RKO (cell line): ENCODE data around the gene DEFB131A.
"Not testable (repeated sequence)": the region's sequence is repeated elsewhere in the genome, so short reads cannot be mapped to it uniquely, and the experiment has no call there.

ENCODE experiments used
- DNase-seq: peaks from one replicate; pipeline ENCODE4 v3.0.0-alpha.2; 2016; ENCODE audit warnings: low spot score

DEFB131A gene

DNA sequence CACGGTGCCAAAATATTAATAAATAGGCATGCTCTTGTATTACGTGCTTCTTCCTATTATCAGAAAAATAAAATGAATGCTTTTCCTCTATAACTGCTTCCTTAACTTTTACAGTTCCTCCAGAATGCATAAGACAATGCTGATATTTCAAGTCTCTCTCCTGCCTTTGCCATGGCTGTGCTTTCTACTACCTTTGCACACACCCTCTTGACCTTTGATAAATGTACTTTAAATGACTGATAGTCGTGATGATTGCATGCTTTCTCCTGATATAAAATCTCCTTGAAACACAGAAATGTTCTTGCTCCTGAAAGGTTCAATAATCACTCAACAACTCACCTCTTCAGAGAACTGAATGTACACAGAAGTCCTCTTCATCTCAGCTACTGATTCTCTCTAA lies at the start of gene DEFB131A:
Gene DEFB131A (plus strand): TSS at position 301 of the 400 bp plus-strand sequence. CDS start 120 bp downstream, outside the sequence.
- DNase-seq: not testable (repeated sequence)

- DNase-seq: not testable (repeated sequence)
These were observed 38.4 kb upstream of the DEFB131A start for GRCh38 chr4:9405774-9406173.

DNA sequence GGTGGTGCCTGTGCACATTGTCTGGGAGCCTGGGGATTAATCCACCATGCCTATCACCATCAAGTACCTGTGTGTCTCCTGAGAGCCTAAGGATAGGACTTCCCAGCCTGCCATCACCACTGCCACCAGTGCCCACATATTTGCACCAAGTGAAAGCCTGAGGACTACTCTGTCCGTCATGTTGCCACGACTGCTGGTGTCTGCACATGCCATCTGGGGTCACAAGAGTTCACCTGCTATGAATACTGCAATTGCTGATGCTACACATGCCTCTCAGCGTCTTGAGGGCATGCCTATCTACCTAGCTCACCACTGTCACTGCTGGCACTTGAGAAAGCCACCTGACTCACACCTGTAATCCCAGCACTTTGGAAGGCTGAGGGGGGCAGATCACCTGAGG lies 37.7 kb upstream of the DEFB131A start:
- not testable (repeated sequence) for DNase-seq

- no peak for DNase-seq
These were observed 34.4 kb upstream of the DEFB131A start for GRCh38 chr4:9409793-9410192.

DNA sequence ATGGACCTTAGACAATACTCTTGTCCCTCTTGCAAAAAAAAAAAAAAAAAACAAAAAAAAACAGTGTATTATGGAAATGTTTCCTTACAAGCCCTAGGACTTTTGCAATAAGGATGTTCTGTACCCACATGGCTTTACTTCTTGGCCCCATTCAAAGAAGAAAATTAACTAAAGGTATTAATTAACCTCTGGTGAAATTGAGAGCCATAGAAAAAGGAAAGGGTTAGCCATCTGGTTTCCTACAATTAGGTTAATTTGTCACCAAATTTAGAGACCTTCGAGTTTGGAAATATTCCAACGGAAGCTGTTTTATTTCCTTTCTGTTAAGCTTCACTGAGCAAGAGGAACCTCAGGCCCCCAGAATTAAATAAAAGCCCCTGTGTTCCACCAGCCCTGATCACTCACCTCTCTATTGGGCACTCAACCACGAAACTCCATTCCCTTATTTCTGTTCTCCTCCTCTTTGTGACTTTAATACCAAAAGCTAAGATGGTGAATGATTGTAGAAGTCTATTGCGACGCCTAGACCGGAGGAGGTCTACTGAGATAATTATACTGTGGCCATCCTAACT lies 22.2 kb upstream of the DEFB131A start:
- DNase-seq: not testable (repeated sequence)

DNA sequence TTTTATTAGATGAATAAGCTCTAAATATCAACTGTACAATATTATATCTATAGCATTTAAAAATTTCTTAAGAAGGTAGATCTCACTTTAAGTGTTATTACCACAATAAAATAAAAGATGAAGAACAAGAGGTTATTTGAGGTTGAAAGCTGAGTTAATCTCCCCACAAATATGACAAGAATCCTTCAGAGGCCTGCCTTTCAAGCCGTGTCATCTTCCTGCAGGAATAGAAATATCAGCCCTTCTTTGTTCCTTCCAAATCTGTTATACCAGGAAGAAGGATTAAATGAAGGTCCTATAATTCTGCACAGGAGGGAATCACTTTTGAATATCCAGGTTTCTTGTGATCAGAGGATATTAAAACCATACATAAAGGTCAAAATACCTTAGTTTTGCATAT lies 18.3 kb upstream of the DEFB131A start:
- not testable (repeated sequence) for DNase-seq

DNA sequence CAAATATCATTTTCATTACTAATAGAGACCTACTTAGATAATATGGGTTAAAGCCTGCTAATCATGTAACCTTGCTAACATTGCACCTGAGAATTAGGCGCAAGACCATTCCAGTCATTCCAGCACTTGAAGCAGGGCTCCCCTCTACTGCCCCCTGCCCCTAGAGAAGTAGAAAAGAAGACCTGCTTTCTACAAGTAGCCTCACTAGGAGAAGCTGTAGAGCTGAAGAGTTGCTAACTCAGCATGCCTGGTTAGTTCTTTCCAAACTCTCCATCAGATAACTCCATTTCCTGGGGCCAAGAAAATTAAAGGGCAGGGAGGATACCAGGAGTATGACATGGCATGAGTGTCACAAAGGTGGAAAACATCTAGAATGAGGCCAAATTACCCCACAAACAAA lies 14.2 kb upstream of the DEFB131A start:
- DNase-seq: not testable (repeated sequence)

GRCh38 chr4:9433320-9433719 lies 10.9 kb upstream of the DEFB131A start:
- not testable (repeated sequence) for DNase-seq

- not testable (repeated sequence) for DNase-seq
These were observed 7.5 kb upstream of the DEFB131A start for GRCh38 chr4:9436728-9437127.

GRCh38 chr4:9442355-9442754 lies 1.9 kb upstream of the DEFB131A start:
- DNase-seq: not testable (repeated sequence)

DNA sequence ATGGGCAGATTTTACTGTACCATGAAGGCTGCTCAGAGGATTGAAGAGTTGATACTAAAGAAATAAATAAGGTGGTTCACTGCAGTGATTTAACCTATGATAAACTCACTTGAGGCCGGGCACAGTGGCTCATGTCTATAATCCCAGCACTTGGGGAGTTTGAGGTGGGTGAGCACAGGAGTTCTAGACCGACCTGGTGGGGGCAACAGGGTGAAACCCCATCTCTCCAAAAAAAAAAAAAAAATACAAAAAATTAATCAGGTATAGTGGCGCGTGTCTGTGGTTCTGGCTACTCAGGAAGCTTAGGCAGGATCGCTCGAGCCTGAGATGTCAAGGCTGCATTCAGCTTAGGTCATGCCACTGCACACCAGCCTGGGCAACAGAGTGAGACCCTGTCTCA lies 467 bp downstream of the DEFB131A start:
- not testable (repeated sequence) for DNase-seq

- not testable (repeated sequence) for DNase-seq
These were observed 8.0 kb downstream of the DEFB131A start for GRCh38 chr4:9452251-9452650.

DNA sequence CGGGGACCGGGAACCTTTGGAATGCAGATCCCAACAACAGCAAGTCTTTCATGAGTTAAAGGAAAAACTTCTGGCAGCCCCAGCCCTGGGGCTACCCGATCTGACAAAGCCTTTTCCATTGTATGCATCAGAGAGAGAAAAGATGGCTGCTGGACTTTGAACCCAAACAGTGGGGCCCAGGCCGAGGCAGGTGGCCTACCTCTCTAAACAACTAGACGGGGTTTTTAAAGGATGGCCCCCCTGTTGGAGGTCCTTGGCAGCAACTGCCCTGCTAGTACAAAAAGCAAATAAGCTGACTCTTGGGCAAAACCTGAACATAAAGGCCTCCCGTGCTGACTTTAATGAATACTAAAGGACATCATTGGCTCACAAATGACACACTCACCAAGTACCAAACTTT lies 10.1 kb downstream of the DEFB131A start:
- not testable (repeated sequence) for DNase-seq

GRCh38 chr4:9455046-9455445 lies 10.8 kb downstream of the DEFB131A start:
- DNase-seq: not testable (repeated sequence)

- not testable (repeated sequence) for DNase-seq
These were observed 35.3 kb downstream of the DEFB131A start for GRCh38 chr4:9479466-9479865.

GRCh38 chr4:9480066-9480465 lies 35.9 kb downstream of the DEFB131A start:
- not testable (repeated sequence) for DNase-seq

DNA sequence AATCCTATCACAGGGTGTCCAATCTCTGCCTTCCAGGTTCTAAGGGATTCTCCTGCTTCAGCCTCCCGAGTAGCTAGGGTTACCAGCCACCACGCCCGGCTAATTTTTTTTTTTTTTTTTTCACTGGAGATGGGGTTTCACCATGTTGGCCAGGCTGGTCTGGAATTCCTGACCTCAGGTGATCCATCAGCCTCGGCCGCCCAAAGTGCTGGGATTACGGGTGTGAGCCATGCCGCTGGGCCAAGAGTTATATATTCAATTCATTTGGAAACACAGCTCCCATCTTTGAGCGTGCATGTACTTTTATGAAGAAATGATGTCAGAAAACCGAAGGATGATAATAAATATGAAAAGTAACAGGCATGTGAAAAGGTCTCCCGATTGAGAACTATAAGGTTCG lies 38.7 kb downstream of the DEFB131A start:
- DNase-seq: not testable (repeated sequence)

DNA sequence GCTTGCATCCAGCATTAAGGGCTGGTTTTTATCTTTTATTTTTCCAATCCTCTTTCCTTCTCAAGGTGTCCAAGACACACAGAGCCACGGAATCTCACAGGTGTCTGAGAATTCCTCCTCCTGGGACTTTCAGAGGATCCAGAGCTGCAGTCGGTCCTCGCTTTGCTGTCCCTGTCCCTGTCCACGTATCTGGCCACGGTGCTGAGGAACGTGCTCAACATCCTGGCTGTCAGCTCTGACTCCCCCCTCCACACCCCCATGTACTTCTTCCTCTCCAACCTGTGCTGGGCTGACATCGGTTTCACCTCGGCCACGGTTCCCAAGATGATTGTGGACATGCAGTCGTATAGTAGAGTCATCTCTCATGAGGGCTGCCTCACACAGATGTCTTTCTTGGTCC lies 39.5 kb downstream of the DEFB131A start:
- not testable (repeated sequence) for DNase-seq

- not testable (repeated sequence) for DNase-seq
These were observed 42.7 kb downstream of the DEFB131A start for GRCh38 chr4:9486880-9487279.

DNA sequence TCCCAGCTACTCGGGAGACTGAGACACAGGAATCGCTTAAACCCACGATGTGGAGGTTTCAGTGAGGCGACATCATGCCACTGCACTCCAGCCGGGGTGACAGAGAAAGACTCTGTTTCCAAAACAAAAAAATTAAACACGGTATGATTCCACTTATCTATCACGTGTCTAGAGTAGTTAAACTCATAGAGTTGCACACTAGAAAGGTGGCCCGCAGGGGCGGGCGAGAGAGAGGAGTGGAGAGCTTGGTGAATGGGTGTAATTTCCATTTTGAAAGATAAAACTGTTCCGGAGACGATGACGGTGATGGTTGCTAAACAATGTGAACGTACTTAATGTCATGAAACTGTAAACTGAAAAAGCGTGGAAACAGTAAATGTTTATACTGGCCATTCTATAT lies 44.6 kb downstream of the DEFB131A start:
- DNase-seq: not testable (repeated sequence)

GRCh38 chr4:9490496-9490895 lies 46.3 kb downstream of the DEFB131A start:
- not testable (repeated sequence) for DNase-seq

GRCh38 chr4:9490986-9491385 lies 46.8 kb downstream of the DEFB131A start:
- not testable (repeated sequence) for DNase-seq

- DNase-seq: not testable (repeated sequence)
These were observed 49.4 kb downstream of the DEFB131A start for GRCh38 chr4:9493589-9493988.
